Dendritic cell treated with granulocyte-macrophage colony-stimulating factor and Interleukin-4, amounts not matched to agents 40 ng/mL and 50 ng/mL, for 4 days (primary cell): Measurements from ENCODE around the gene NEFH.
"Not testable (repeated sequence)": the region's sequence is repeated elsewhere in the genome, so short reads cannot be mapped to it uniquely, and the experiment has no call there.

Source experiments
- H3K27ac Mint-ChIP-seq: one replicate; pipeline ENCODE4 v1.8.0; 2022; ENCODE audit warnings: mild to moderate bottlenecking, mixed read lengths
- H3K27me3 Mint-ChIP-seq: one replicate; pipeline ENCODE4 v1.8.0; 2022; ENCODE audit warnings: mild to moderate bottlenecking, mixed read lengths
- H3K36me3 Mint-ChIP-seq: one replicate; pipeline ENCODE4 v1.8.0; 2022; ENCODE audit warnings: low read depth, mixed read lengths
- H3K4me1 Mint-ChIP-seq: one replicate; pipeline ENCODE4 v1.8.0; 2022; ENCODE audit warnings: low read depth, mixed read lengths
- H3K4me3 Mint-ChIP-seq: one replicate; pipeline ENCODE4 v1.8.0; 2022; ENCODE audit warnings: mild to moderate bottlenecking, moderate library complexity, mixed read lengths
- H3K9me3 Mint-ChIP-seq: one replicate; pipeline ENCODE4 v1.8.0; 2022; ENCODE audit warnings: mixed read lengths
- intact Hi-C: fragments of 100-400 bp; cut with micrococcal nuclease; formaldehyde crosslinking; loops from one replicate; pipeline ENCODE4 v1.15.0; 2022

The NEFH gene, protein sequence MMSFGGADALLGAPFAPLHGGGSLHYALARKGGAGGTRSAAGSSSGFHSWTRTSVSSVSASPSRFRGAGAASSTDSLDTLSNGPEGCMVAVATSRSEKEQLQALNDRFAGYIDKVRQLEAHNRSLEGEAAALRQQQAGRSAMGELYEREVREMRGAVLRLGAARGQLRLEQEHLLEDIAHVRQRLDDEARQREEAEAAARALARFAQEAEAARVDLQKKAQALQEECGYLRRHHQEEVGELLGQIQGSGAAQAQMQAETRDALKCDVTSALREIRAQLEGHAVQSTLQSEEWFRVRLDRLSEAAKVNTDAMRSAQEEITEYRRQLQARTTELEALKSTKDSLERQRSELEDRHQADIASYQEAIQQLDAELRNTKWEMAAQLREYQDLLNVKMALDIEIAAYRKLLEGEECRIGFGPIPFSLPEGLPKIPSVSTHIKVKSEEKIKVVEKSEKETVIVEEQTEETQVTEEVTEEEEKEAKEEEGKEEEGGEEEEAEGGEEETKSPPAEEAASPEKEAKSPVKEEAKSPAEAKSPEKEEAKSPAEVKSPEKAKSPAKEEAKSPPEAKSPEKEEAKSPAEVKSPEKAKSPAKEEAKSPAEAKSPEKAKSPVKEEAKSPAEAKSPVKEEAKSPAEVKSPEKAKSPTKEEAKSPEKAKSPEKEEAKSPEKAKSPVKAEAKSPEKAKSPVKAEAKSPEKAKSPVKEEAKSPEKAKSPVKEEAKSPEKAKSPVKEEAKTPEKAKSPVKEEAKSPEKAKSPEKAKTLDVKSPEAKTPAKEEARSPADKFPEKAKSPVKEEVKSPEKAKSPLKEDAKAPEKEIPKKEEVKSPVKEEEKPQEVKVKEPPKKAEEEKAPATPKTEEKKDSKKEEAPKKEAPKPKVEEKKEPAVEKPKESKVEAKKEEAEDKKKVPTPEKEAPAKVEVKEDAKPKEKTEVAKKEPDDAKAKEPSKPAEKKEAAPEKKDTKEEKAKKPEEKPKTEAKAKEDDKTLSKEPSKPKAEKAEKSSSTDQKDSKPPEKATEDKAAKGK

DNA sequence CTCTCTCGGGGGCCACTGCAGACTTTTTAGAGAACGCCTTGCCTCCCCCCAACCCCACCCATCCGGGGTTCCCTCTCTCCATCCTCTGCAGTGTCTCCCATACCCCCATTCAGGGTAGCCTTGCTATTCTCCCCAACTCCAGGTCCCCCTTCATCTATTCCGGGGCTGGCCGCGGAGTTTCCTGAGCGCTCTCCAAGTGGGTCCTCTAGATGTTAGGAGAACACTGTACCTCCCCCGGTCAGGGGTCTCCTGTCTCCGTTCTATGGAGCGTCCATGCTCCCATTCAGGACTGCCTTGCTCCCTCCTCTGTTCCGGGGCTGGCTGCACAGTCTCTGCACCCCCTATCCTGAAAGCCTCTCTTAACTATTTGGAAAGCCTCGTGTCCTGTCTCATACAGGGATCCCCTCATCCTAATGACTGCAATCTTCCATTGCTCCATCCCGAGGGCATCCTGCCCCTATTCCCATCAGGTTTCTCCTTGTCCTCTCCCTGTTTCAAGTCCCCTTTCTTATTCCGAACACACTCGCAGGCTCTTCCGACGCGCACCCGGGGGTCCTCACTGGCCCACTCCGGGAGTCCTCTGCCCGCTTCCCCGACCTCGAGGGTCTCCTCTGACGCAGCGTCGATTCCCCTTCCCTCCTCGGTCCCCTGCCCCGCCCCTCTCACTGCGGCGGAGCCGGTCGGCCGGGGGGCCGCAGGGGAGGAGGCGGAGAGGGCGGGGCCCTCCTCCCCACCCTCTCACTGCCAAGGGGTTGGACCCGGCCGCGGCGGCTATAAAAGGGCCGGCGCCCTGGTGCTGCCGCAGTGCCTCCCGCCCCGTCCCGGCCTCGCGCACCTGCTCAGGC lies at the start of gene NEFH:
TSS of gene NEFH (plus strand) at position 802 of the 845 bp plus-strand sequence. CDS start 45 bp downstream, outside the sequence.
- peak within 1 kb of the TSS; percentile 62 for H3K4me3 Mint-ChIP-seq
- H3K4me1 Mint-ChIP-seq: peaks cover 38% of the 10 kb centered on the region
- intact Hi-C loops: loop anchor here (5.0 kb wide), 1 partner anchor 92 kb away; the partner anchor contains the start of gene AP1B1
- no peaks in the 10 kb centered on the region for H3K9me3 Mint-ChIP-seq
- H3K36me3 Mint-ChIP-seq: no peaks in the 10 kb centered on the region
- H3K27me3 Mint-ChIP-seq: peaks cover 71% of the 10 kb centered on the region
- H3K27ac Mint-ChIP-seq: no peak within 1 kb of the TSS

DNA sequence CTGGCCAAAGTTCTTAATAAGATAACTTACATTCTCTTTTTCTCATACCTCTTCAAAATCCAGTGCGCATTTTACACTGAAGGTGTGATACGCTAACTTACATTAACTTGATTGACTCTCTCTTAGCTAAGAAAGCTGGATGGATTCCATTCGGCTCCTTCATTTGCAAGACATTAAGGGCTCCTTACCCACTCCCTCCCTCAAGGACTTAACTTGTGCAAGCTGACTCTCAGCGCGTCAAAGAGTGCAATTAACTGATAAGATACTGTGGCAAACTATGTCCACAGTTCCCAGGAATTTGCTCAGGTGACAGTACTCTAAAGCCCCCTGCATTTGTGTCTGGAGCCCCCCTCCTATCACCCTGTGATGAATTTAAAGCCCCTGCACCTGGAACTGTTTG lies 48.0 kb upstream of the NEFH start:
- Mint-ChIP-seq H3K27ac (no peak overlapping the region), H3K4me3 (no peak overlapping the region), H3K9me3 (no peaks in the 10 kb centered on the region), H3K27me3 (peaks cover 36% of the 10 kb centered on the region), H3K36me3 (no peaks in the 10 kb centered on the region), H3K4me1 (no peaks in the 10 kb centered on the region)
- intact Hi-C loops: no loop called here

DNA sequence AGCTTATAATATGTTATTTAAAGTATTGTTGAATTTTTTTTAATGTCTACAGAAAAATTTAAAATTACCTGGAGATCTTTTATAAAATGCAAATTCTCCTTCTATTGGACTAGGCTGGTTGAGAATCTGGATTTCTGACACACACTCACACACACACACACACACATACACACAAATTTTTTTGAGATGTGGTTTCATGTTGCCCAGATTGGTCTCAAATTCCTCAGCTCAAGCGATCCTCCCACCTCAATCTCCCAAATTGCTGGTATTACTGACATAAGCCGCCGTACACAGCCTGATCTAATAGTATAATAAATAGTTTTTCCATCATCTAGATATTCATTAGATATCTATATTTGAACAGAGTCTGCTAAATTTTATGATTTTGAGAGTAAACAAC lies 46.2 kb upstream of the NEFH start:
- intact Hi-C loops: no loop called here
- H3K9me3 Mint-ChIP-seq: no peaks in the 10 kb centered on the region
- no peaks in the 10 kb centered on the region for H3K36me3 Mint-ChIP-seq
- H3K27ac Mint-ChIP-seq: no peak overlapping the region
- H3K4me1 Mint-ChIP-seq: no peaks in the 10 kb centered on the region
- peaks cover 32% of the 10 kb centered on the region for H3K27me3 Mint-ChIP-seq
- no peak overlapping the region for H3K4me3 Mint-ChIP-seq

DNA sequence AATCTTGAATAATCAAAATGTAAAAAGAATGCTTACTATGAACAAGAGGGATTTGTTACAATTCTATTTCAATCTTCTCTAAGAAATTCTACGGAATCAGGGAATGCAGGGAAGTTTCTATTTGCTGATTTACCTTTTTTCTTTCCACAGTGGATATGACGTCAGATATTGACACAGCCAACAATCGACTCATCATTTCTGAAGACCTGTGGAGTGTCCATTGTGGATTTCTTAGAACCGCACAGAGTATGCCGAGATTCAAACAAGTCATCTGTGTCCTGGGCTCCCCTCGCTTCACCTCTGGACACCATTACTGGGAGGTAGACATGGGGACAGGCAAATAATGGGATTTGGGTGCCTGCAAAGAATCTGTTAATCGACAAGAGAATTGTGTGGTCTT lies 45.7 kb upstream of the NEFH start:
- Mint-ChIP-seq H3K27ac (no peak overlapping the region), H3K36me3 (no peaks in the 10 kb centered on the region), H3K9me3 (no peaks in the 10 kb centered on the region), H3K27me3 (peaks cover 28% of the 10 kb centered on the region), H3K4me1 (no peaks in the 10 kb centered on the region), H3K4me3 (no peak overlapping the region)
- intact Hi-C loops: no loop called here

DNA sequence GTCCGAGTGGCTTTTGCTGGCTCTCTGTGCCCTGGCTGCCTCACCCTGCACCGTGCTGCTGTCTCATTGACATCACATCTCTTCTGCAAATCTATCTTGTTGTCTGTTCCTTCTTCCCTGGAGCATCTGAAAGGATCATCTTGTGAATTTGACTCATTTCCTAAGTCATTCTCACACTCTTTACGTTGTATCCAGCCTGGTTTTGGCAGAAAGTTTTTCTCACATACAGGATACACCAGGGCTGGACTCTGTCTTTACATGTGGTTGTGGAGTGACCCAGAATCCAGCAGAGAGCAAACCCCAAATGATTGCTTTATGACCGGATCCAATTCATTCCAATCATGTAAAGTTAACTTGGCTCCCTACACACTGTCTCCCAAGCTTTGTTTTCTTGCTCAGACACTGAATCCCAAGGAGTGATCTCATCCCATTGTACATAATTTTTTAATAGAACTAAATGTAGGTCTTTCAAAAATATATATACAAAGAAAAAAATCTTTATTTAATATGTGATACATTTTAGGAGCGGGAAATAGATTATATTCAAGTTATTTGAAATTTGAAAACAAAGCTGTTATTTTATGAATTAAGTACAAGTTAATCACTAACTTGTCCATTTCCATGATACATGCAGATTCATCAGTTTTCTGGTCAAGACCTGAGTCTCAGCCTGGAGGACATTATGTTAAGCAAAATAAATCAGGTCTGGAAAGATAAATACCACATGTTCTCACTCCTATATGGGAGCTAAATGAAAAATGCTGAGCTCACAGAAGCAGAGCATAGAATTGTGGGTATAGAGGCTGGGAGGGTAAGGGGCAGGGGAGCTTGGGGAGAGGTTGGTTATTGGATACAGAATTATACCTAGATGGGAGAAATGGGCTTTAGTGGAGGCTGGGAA lies 44.5 kb upstream of the NEFH start:
- Mint-ChIP-seq H3K27ac (no peak overlapping the region), H3K9me3 (no peaks in the 10 kb centered on the region), H3K4me1 (no peaks in the 10 kb centered on the region), H3K27me3 (peaks cover 23% of the 10 kb centered on the region), H3K4me3 (no peak overlapping the region), H3K36me3 (no peaks in the 10 kb centered on the region)
- intact Hi-C loops: no loop called here

DNA sequence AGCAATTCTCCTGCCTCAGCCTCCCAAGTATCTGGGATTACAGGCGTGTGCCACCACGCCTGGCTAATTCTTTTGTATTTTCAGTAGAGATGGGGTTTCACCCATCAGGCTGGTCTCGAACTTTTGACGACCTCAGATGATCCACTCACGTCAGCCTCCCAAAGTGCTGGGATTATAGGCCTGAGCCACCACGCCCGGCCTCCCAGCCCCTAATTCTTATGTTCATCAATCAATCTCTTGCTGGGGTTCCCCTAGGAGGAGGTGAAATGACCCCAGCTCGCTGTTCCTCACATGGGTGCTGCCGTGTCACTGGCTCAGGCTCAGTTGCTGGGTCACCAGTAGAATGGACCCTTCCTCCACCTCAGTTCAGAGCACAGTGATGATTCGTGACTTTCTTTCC lies 41.7 kb upstream of the NEFH start, which contains the start of gene RFPL1:
TSS of gene RFPL1 (plus strand) at position 301 of the 400 bp plus-strand sequence.
- H3K36me3 Mint-ChIP-seq, H3K27ac Mint-ChIP-seq, H3K4me1 Mint-ChIP-seq, H3K9me3 Mint-ChIP-seq, intact Hi-C loops, H3K4me3 Mint-ChIP-seq: not testable (repeated sequence)
- H3K27me3 Mint-ChIP-seq: peaks cover 19% of the 10 kb centered on the region

DNA sequence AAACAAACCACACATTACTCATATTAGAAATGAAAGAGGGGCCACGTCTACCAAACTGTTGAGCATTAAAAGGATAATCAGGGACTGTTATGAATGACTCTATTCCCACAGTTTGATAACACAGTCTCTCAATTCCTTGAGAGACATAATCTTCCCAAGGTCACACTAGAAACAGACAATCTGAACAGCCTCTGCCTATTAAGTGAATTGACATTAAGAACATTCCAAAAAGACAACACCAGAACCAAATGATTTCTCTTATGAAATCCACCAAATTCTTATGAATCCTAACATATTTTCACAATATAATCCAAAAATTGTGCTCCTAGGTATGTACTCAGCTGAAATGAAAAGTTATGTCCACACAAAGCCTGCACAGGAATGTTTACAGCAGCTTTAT lies 37.0 kb upstream of the NEFH start:
- H3K36me3 Mint-ChIP-seq: no peaks in the 10 kb centered on the region
- no peak overlapping the region for H3K27ac Mint-ChIP-seq
- H3K9me3 Mint-ChIP-seq: no peaks in the 10 kb centered on the region
- no peaks in the 10 kb centered on the region for H3K4me1 Mint-ChIP-seq
- no peak overlapping the region for H3K4me3 Mint-ChIP-seq
- intact Hi-C loops: no loop called here
- peaks cover 13% of the 10 kb centered on the region for H3K27me3 Mint-ChIP-seq

DNA sequence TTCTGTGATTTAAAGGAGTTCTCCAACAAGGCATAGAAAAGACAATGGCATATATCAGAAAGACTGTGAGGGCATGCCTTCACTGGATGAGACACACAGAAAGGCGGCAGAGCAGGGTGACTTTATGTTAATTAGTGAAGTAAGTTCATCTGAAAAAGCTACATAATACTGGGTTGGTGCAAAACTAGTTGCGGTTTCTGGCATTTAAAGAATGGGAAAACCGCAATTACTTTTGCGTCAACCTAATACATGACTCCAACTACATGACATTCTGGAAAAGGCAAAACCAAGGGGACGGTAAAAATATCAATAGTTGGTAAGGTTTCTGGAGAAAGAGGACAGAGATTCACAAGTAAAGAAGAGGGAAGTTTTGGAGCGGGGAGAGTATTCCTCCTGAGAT lies 36.6 kb upstream of the NEFH start:
- H3K4me1 Mint-ChIP-seq: no peaks in the 10 kb centered on the region
- H3K9me3 Mint-ChIP-seq: no peaks in the 10 kb centered on the region
- H3K27ac Mint-ChIP-seq: no peak overlapping the region
- no peak overlapping the region for H3K4me3 Mint-ChIP-seq
- H3K36me3 Mint-ChIP-seq: no peaks in the 10 kb centered on the region
- intact Hi-C loops: no loop called here
- H3K27me3 Mint-ChIP-seq: peaks cover 13% of the 10 kb centered on the region

DNA sequence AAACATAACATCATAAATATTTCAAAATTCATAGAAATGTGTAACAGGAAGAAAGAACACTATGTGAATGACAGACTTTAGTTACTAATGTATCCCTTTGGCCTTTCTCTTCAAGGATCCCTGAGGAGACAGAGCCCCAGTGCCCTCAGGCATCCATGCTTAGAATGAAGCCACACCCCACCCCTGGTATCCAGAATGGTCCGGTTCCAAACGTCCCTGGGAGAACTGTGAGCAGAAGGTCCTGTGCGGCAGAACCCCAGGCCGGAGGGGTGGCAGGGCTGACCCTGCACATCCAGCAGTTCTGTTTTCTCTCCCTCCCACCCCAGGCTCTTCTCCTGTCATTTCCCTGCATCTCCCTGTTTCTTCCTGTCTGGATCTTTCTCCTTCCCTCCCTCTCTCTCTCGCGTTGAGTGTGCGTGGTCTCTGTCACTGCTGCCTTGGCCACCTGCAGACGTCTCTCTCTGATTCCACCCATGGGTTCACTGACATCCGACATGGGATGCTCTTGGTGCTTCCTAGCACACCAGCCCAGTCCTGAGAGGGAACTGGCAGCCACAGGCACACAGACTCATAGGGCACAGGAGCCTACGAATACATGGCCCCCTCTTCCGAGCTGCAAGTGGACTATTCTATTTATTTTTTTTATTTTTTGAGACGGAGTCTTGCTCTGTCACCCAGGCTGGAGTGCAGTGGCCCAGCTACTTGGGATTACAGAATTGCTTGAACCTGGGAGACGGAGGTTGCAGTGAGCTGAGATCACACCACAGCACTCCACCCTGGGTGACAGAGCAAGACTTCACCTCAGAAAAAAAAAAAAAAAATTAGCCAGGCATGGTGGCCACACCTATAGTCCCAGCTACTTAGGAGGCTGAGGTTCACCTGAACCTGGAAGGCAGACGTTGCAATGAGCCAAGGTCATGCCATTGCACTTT lies 35.9 kb upstream of the NEFH start:
- Mint-ChIP-seq H3K9me3 (no peaks in the 10 kb centered on the region), H3K27me3 (peaks cover 13% of the 10 kb centered on the region), H3K36me3 (peaks cover 1% of the 10 kb centered on the region), H3K4me1 (no peaks in the 10 kb centered on the region), H3K4me3 (no peak overlapping the region), H3K27ac (no peak overlapping the region)
- intact Hi-C loops: no loop called here

DNA sequence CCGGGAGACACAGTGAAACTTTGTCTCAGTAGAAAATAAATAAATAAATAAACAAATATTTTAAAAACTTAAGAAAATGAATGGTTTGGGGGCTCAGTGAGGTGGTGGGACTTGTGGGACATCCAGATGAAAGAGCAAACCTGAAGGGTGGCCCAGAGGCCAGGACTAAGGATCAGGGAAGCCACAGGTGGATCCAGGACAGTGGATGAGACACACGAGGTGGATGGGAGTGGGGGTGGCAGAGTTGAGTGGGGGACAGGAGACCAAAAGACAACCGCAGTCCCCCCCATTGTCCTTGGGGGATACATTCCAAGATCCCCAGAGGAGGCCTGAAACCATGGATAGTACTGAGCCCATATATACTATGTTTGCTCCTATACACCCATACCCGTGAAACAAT lies 34.5 kb upstream of the NEFH start:
- H3K4me3 Mint-ChIP-seq: no peak overlapping the region
- peaks cover 13% of the 10 kb centered on the region for H3K27me3 Mint-ChIP-seq
- no peaks in the 10 kb centered on the region for H3K9me3 Mint-ChIP-seq
- H3K27ac Mint-ChIP-seq: no peak overlapping the region
- no peaks in the 10 kb centered on the region for H3K4me1 Mint-ChIP-seq
- peaks cover 6% of the 10 kb centered on the region for H3K36me3 Mint-ChIP-seq
- intact Hi-C loops: no loop called here

DNA sequence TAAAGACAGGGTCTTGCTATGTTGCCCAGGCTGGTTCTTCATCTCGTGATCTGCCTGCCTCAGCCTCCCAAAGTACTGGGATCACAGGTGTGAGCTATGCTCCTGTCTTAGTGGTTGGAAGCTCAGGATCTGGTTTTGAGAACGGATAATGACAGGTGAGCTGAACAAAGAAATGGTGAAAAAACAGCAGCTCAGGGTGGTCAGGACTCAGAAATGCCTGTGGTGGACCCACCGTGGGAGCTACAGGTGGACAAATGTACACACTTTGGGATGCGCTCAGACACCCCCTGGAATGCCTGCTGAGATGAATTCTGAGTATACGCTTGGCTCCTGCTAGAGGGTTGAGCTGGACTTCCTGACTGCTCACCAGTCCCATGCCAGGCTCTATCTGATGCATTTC lies 32.1 kb upstream of the NEFH start:
- no peaks in the 10 kb centered on the region for H3K9me3 Mint-ChIP-seq
- H3K4me1 Mint-ChIP-seq: no peaks in the 10 kb centered on the region
- peaks cover 6% of the 10 kb centered on the region for H3K36me3 Mint-ChIP-seq
- no peak overlapping the region for H3K4me3 Mint-ChIP-seq
- intact Hi-C loops: no loop called here
- H3K27me3 Mint-ChIP-seq: peaks cover 7% of the 10 kb centered on the region
- H3K27ac Mint-ChIP-seq: no peak overlapping the region

DNA sequence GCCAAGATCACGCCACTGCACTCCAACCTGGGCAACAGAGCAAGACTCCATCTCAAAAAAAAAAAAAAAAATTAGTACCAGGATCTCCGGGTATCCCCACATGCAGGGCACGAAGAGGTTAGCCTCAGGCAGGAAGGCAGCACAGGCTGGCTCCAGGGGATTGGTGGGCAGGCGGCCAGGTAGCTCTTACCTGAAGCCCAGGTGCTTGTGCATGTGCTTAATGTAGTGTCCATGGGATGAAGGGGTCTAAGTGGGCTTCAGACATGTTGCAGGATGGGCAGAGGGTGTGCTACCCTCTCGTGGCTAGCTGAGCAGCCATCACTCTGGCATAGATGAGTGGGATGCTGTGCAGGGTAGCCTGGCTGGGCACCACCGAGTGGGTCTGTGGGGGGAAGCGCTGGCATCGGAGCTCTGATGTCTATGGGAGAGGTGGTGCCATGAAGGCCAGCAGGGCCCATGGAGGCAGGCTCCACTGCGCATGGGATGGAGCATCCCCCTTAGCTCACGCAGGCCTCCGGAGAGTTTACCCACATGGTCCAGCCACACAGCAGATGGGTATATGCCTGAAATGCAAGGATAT lies 30.6 kb upstream of the NEFH start:
- intact Hi-C loops: no loop called here
- Mint-ChIP-seq H3K9me3 (no peaks in the 10 kb centered on the region), H3K4me1 (no peaks in the 10 kb centered on the region), H3K27ac (no peak overlapping the region), H3K27me3 (no peaks in the 10 kb centered on the region), H3K36me3 (peaks cover 6% of the 10 kb centered on the region), H3K4me3 (no peak overlapping the region)
